Neutrophil (primary cell): ENCODE measurements around the gene LCE1B.

Source experiments
- H3K27ac ChIP-seq: fragments of 200-600 bp; sonication (generic); 2 replicates; pipeline ENCODE4 v1.5.1; 2016; ENCODE audit warnings: mild to moderate bottlenecking, moderate library complexity
- H3K27me3 ChIP-seq: fragments of 200-600 bp; sonication (generic); 2 replicates; pipeline ENCODE4 v1.6.0; 2016; ENCODE audit warnings: mild to moderate bottlenecking
- H3K36me3 ChIP-seq: fragments of 200-600 bp; sonication (generic); 2 replicates; pipeline ENCODE4 v1.5.1; 2017
- H3K4me1 ChIP-seq, 2 experiments: fragments of 200-600 bp in 1 of 2; sonication (generic) in 1 of 2; 1 replicate in 1 of 2; 2 replicates in 1 of 2; pipeline versions ENCODE4 v1.5.1 to v1.6.1; 2013 to 2016; ENCODE audit warnings: low read depth in 1 of 2, low read length in 1 of 2, mild to moderate bottlenecking in 1 of 2, moderate library complexity in 1 of 2; ENCODE audit not compliant: control insufficient read depth in 1 of 2, insufficient read depth in 1 of 2
- H3K4me3 ChIP-seq, 2 experiments: fragments of 200-600 bp in 1 of 2; sonication (generic) in 1 of 2; 1 replicate in 1 of 2; 2 replicates in 1 of 2; pipeline ENCODE4 v1.5.1; 2013 to 2016; ENCODE audit warnings: low read depth in 1 of 2, low read length in 1 of 2, mild to moderate bottlenecking in 1 of 2, moderate library complexity in 1 of 2
- H3K9me3 ChIP-seq: fragments of 200-600 bp; sonication (generic); 2 replicates; pipeline ENCODE4 v1.5.1; 2016
- TF ChIP-seq, protein P1 (sequence below): fragments of 200-600 bp; sonication (generic); IDR thresholded peaks from 2 replicates; pipeline ENCODE4 v1.5.1; 2016; ENCODE audit warnings: antibody characterized with exemption

LCE1B gene

DNA sequence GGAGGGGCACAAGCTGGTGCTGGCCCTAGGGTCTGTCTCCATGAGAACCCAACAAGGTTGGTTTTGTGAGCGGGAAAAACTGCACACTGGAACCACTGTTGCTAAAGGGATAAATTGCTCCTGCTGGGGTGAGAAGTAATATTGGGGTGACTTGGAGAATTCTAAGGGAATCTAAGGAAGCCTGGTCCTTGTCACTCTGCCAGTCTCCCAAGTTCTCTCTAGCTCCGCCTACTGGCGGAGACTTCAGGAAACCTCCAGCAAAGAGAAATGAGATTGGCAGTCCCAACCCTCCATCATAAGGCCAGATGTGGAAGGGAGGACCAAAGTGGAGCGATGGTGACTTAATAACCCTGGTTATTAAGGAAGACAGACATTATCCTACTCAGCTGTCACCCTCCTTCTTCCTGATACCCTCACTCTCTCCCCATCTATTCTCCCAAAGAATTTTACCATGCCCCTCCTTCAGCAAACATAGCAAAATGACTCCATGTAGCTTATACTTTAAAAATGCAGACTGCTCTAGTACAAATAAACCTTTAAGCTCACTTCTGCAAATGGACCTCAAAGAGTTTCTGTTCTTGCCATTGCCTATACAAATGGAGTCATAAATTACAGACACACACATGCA, 34.1 kb upstream of the LCE1B start:
- TF ChIP-seq, protein P1, sequence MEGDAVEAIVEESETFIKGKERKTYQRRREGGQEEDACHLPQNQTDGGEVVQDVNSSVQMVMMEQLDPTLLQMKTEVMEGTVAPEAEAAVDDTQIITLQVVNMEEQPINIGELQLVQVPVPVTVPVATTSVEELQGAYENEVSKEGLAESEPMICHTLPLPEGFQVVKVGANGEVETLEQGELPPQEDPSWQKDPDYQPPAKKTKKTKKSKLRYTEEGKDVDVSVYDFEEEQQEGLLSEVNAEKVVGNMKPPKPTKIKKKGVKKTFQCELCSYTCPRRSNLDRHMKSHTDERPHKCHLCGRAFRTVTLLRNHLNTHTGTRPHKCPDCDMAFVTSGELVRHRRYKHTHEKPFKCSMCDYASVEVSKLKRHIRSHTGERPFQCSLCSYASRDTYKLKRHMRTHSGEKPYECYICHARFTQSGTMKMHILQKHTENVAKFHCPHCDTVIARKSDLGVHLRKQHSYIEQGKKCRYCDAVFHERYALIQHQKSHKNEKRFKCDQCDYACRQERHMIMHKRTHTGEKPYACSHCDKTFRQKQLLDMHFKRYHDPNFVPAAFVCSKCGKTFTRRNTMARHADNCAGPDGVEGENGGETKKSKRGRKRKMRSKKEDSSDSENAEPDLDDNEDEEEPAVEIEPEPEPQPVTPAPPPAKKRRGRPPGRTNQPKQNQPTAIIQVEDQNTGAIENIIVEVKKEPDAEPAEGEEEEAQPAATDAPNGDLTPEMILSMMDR, result no peak
- H3K27ac ChIP-seq, result no peak overlapping the region
- no peaks in the 10 kb centered on the region for H3K4me1 ChIP-seq
- no peak overlapping the region for H3K4me3 ChIP-seq
- peaks cover 8% of the 10 kb centered on the region for H3K27me3 ChIP-seq
- no peaks in the 10 kb centered on the region for H3K9me3 ChIP-seq
- H3K36me3 ChIP-seq, result no peaks in the 10 kb centered on the region

DNA sequence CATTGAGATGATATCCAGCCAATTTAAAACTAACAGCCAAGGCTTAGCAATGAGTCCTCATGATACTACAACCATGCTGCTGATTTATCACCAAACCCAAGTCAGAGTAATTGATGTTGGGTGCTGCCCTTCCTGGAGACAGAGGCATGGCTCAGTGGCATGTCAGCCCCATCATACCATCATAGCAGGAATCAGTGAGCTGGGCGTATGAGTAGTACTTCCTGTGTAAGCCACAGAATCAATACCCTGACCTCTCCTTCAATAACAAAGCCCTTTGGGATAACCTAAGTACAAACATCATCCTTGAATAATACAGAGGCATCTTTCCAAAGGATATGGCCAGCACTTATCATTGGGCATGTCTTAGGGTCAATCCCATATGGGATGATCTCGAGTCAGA, 28.7 kb upstream of the LCE1B start:
- Histone ChIP-seq H3K27me3 (peaks cover 47% of the 10 kb centered on the region), H3K9me3 (no peaks in the 10 kb centered on the region), H3K27ac (no peak overlapping the region), H3K4me3 (no peak overlapping the region), H3K4me1 (no peaks in the 10 kb centered on the region), H3K36me3 (no peaks in the 10 kb centered on the region)
- TF ChIP-seq, protein P1, result no peak

DNA sequence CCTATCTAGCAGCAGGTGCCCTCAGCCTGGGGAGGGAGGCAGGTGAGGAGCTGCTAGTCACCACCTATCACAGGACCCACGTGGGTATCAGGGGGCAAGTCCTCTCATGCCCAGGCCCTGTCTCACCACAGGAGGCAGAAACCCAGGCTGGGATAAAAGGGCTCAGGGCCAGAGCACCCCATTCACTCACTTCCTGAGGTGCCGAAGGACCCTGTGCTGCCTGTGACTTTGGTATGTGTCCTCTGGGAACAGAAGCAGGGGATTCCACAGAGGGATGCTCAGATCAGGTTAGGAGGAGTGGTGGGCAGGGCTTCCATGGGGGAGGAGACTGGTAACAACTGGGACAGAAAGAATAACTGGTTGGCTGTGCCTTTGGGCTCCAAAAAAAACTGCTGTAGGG, 25.7 kb upstream of the LCE1B start, which contains the start of gene LCE1E:
Gene LCE1E, plus strand, starts transcription at position 181 of the 400 bp plus-strand sequence. CDS start 1,043 bp downstream, outside the sequence.
- Histone ChIP-seq H3K36me3 (no peaks in the 10 kb centered on the region), H3K9me3 (no peaks in the 10 kb centered on the region), H3K4me1 (no peaks in the 10 kb centered on the region), H3K27me3 (peaks cover 52% of the 10 kb centered on the region), H3K4me3 (no peak within 1 kb of the TSS), H3K27ac (no peak within 1 kb of the TSS)
- TF ChIP-seq, protein P1, result no peak

DNA sequence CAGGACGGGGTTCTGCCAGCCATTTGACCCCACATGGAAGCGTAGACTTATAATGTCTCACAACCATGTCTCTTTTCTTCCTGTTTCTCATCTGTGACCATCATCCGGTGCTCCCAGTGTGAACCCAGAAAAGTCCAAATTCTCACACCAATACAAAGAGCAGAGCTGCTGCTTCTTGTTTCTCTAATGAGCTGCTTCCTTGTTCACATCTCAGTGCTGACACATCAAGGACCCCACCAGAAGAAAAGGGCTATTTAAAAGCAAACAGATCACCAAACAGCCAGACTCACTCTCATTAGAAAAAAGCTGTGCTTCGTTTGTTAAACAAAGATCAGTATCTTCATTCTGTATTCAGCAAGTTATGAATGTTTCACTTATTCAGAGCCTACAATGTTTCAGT, 16.1 kb upstream of the LCE1B start:
- Histone ChIP-seq H3K4me1 (no peaks in the 10 kb centered on the region), H3K4me3 (no peak overlapping the region), H3K9me3 (no peaks in the 10 kb centered on the region), H3K27ac (no peak overlapping the region), H3K27me3 (peaks cover 13% of the 10 kb centered on the region), H3K36me3 (no peaks in the 10 kb centered on the region)
- TF ChIP-seq, protein P1, result no peak

- Histone ChIP-seq H3K9me3 (no peaks in the 10 kb centered on the region), H3K27ac (no peak within 1 kb of the TSS), H3K36me3 (no peaks in the 10 kb centered on the region), H3K4me1 (no peaks in the 10 kb centered on the region), H3K4me3 (no peak within 1 kb of the TSS), H3K27me3 (peaks cover 14% of the 10 kb centered on the region)
- TF ChIP-seq, protein P1, result no peak
These were observed 15.3 kb upstream of the LCE1B start, which contains the start of gene LCE1D for GRCh38 chr1:152796421-152796820. LCE1D (plus strand) TSS chr1:152796721; CDS start chr1:152797795, 1,074 bp downstream.
